GM12891 (cell line): ENCODE data around the gene PTGER1.
A peak's percentile ranks its signal among the peaks of the same experiment; 100 is the strongest.

Experiments used
- DNase-seq: peaks from one replicate; pipeline ENCODE4 v3.0.0; 2011; ENCODE audit warnings: low spot score; ENCODE audit not compliant: insufficient read length
- FAIRE-seq: peaks from 2 replicates; lab custom pipeline; 2011; peaks lifted over from hg19 to GRCh38; lab: Jason Lieb, UNC
- PAX5 ChIP-seq: IDR thresholded peaks from 2 replicates; pipeline ENCODE4 v1.6.1; 2011; ENCODE audit warnings: low read length, moderate library complexity, mild to moderate bottlenecking; ENCODE audit not compliant: insufficient read depth, severe bottlenecking
- POLR2A ChIP-seq: IDR thresholded peaks from 2 replicates; pipeline ENCODE4 v1.6.1; 2011; ENCODE audit warnings: low read depth, low read length, control low read depth
- POLR2AphosphoS5 ChIP-seq: IDR thresholded peaks from 2 replicates; pipeline ENCODE4 v1.6.1; 2011; ENCODE audit warnings: low read depth, low read length, control low read depth
- POU2F2 ChIP-seq: IDR thresholded peaks from 2 replicates; pipeline ENCODE4 v1.6.1; 2011; ENCODE audit warnings: low read depth, mild to moderate bottlenecking, control low read depth, low read length, moderate library complexity
- SPI1 ChIP-seq: IDR thresholded peaks from 2 replicates; pipeline ENCODE4 v1.6.1; 2011; ENCODE audit warnings: low read depth, low read length, control low read depth
- TAF1 ChIP-seq: IDR thresholded peaks from 2 replicates; pipeline ENCODE4 v1.6.1; 2011; ENCODE audit warnings: low read depth, low read length, control low read depth

Gene PTGER1

DNA sequence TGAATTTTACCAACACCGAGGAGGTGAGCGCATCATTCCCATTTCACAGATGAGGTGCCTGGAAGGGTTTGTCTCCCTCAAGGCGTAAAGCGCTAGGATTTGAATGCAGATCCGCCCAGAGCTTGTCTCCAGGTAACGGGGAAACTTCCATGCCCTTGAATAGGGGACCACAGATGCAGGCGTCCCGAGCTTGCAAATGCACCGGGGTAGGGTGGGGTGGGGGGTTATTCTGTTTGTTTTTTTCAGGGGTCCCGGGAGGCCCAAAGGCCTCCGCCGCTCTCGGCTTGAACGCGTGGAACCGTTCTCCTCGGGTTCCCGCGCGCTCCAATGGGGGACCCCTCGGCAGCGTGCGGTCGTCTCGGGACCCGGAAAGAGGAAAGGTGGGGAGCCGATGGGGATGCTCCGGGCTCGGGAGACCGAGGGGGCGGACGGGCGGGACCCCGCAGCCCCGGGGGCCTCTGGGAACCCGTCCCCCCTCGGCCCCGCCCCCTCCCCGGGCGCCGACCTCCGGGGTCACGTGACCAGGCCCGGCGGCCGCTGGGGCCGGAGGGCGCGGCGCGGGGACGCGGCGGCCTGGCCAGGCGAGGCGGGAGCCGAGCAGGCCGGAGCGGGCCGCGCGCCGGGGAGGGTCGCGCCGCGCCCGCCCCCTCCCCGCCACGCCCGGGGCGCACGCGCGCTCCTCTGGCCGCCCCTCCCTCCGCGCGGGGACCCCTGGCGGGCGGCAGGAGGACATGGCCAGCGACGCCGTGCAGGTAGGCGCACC, 42.2 kb downstream of the PTGER1 start, which contains the start of gene PKN1:
Gene PKN1, plus strand, starts transcription at position 516 of the 763 bp plus-strand sequence. Its CDS starts 216 bp downstream, at position 732.
- DNase-seq, result peak; percentile 81
- FAIRE-seq, result peak; percentile 38
- TF ChIP-seq SPI1 (no peak), POLR2A (no peak), TAF1 (no peak)

DNA sequence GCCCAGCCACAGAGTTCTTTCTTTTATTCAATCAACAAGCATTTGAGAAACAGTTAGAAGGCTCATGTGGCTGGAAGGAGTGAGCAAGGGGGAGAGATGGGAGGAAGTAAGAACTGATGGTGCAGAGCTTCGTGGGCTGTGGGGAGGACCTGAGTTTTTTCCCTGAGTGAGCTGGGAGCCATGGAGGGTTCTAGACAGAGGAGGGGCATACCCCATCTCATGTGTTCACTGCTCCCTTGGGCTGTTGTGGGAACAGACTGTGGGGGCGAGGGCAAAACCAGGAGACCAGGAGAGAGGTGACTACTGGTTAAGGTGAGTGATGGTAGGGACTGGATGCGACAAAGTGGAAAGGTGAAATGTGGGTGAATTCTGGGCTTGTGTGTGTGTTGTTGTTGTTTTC, 44.4 kb downstream of the PTGER1 start:
- FAIRE-seq (no peak), DNase-seq (peak; percentile 1)
- TF ChIP-seq SPI1, result no peak
- no peak for TF ChIP-seq POLR2AphosphoS5
- no peak for TF ChIP-seq TAF1
- no peak for TF ChIP-seq PAX5
- TF ChIP-seq POU2F2, result no peak
- TF ChIP-seq POLR2A, result no peak

DNA sequence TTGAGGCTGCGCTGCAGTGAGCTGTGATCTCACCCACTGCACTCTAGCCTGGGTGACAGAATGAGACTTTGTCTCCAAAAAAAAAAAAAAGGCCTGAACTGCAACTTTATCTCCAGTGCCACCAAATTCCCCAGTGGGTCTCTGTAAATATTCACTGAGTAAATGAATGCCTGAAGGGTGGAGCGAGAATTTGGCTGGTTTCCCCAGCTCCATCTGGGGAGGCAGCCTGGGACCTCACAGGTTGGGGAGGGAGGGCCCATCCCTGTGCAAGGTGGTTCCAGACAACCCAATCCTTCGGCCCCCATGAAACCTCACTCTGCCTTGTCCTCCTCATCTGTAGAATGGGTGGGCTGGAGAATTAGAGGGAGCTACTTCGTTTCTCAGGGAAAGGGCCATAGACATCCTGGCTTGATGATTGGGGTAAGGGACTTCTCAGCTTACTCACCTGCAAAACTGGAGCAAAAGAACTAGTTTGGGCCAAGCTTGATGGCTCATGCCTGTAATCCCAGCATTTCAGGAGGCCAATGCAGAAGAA, 46.2 kb downstream of the PTGER1 start:
- no peak for DNase-seq
- FAIRE-seq, result no peak
- TF ChIP-seq POU2F2, result no peak
- no peak for TF ChIP-seq TAF1
- no peak for TF ChIP-seq SPI1
- no peak for TF ChIP-seq PAX5
- no peak for TF ChIP-seq POLR2A
- no peak for TF ChIP-seq POLR2AphosphoS5

DNA sequence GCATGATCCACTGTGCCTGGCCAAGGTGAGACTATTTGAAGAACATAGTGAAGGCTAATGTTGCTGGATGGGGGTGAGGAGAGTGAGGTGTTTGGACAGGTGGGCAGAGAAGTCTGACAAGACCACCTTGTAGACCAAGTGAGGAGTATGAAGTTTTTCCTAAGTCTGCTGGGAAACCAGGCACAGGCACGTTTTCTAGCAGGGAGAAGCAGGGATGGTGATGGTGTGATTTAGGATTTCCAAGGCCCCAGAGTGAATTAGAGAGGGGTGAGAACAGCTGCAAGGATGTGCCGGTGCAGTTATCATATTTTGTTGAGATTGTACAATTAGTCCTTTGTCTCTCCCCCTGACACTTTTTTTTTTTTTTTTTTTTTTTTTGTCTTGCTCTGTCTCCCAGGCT, 47.7 kb downstream of the PTGER1 start:
- no peak for DNase-seq
- no peak for FAIRE-seq
- TF ChIP-seq POLR2A (no peak), PAX5 (no peak), SPI1 (no peak), TAF1 (no peak), POLR2AphosphoS5 (no peak), POU2F2 (no peak)

DNA sequence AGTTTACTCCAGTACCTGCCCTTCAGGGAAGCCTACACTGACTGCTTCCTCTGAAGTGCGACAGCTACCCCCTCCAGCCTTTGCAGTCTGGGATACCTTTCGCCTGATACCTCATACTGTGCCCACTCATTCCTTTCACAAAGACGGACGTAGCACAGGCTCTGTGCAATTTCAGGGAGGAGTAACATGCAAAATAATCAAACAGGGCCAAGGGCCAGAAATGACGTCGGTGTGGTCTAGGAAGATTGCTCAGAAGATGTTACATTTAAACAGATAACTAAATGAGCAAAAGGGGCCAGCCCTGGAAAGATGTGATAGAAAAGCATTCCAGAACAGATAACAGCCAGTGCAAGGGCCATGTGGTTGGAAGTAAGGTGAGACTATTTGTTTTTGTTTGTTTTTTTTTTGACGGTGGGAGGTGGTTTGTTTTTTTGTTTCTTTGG, 49.4 kb downstream of the PTGER1 start:
- no peak for DNase-seq
- TF ChIP-seq POLR2AphosphoS5 (no peak), POU2F2 (no peak), TAF1 (no peak), PAX5 (no peak), POLR2A (no peak), SPI1 (no peak)

More for the DNA sequence above, 49.4 kb downstream of the PTGER1 start:
- FAIRE-seq, result no peak
